Right renal pelvis (tissue), 4 donors: Measurements from ENCODE around the gene MICAL1. TPM values are rescaled to one million over a fixed set of nuclear protein-coding genes. Genes with fewer than 3 reads are reported as not detected.

Experiments used
- DNase-seq, 4 donors: peaks; one replicate each; pipeline ENCODE4 v3.0.0-alpha.2; 2013; ENCODE audit warnings: low read depth in 4 of 4, low spot score in 3 of 4, missing footprints in 1 of 4
- polyA plus RNA-seq, 4 donors: library from polyadenylated mRNA; unstranded; fragments of 120-200 nt; gene quantifications; one replicate each; pipeline ENCODE4 v1.2.1, GENCODE V29; 2013; ENCODE audit not compliant: insufficient read length in 4 of 4

Gene MICAL1
- polyA plus RNA-seq, 4 donors = 20.0 to 31.2 (median 26.7) TPM

GRCh38 chr6:109440331-109441068 is 15.1 kb downstream of the MICAL1 start, which contains the start of the genes PPIL6 and SMPD2:
PPIL6 (minus strand) TSS chr6:109440628; CDS start chr6:109440590, 38 bp downstream.
SMPD2 (plus strand) TSS chr6:109440724; CDS start chr6:109441122, 398 bp downstream.
- peak; percentile 84 to 93 (median 91) for DNase-seq

DNA sequence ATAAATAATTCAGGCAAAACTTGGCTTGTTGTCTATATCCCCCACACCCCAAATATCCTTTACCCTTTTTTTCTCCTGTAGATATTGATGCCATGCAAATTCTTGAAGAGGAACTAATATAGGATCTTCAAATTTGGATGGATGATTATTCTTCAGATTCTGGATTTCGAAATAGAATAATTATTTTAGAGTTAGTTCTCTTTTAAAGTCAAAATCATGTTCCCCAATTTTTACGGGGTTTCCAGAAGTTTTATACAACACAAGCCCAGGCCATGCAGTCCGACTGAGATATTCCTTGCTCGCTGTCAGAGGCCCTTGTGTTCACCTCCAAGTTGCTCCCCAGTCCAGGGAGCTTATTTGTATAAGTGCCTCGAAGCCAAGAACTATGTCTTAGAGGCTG is 19.5 kb downstream of the MICAL1 start:
- no peak for DNase-seq

GRCh38 chr6:109434456-109434855 is 21.1 kb downstream of the MICAL1 start:
- DNase-seq = no peak

DNA sequence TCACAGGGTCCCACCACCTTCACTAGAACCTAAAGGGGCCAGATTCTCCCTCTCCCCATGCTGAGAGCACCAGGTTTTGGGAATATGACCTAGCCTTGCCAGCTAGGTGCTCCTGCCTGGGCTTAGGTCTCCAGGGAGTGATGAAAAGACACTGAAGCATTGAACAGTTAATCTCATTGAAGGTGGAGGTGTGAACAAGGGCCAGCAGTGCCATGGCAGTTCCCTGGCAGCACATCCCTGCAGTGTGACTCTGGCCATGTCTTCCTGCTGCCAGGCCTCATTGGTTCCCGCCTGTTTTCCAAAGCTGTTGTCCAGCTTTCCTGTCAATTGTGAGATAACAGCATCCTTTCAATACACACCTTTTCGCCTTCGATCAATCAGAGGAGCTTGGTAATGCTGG is 26.1 kb downstream of the MICAL1 start:
- DNase-seq = no peak

DNA sequence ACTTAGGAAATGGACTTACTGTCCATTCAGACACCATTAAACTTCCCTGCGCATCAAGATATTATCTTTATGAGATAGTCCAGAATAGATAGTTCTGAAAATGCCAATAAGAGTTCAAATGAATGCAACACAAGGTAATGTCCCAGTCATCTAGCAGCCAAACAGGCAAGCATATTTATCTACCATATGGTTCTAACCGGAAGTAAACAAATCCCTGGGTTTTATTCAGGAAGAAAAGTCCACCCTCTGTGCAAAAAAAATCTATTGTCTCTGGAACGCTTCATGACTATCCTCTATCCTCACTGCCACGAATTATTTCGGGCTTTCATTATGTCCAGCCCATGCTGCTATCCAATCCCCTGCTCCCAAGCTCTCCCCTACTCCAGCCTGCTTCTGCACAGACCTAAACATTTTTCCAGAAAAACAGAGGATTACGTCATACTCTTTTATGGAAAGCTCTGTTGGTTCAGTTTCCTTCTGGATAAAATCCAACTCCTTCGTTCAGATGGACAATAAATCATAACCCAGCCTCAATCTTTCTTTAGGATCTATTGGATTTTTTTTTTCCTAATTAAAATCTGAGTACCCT is 26.6 kb downstream of the MICAL1 start:
- peak in 2 of 4 donors; percentile 8 to 19 for DNase-seq

DNA sequence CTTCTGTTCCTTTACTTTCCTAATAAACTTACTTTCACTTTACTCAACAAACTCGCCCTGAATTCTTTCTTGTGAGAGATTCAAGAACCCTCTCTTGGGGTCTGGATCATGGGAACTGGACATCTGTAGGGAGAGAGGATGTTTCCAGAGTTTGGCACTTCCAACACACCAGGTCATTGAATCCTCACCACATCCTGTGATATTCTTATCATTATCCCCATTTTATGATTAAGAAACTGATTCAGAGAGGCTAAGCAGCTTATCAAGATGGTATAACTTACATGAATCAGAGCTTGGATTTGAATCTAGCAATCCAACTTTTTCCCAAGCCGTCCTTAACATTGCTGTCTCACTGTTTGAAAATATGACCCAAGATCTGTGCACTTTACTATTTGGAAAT is 30.6 kb downstream of the MICAL1 start:
- no peak for DNase-seq

GRCh38 chr6:109421184-109421583 is 34.4 kb downstream of the MICAL1 start:
- DNase-seq = no peak

DNA sequence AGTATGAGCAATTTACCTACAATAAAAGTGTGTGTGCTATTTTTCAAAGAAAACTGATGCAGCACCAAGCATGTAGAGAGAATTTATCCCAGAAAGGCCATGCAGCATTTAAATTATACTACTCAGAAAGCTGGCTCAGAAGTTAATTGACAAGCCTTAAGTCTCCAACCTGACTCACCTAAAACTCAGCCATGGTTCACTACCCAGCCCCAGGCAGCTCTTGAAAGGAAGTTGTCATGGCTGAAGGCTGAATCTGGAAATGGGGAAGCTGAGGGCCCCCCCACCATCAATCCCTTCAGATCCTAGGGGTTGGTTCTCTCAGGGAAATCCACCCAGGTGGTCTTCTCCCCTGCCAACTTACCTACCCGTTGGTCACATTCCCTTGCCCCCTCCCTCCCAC is 34.8 kb downstream of the MICAL1 start:
- DNase-seq = peak in 2 of 4 donors; percentile 19 to 33

GRCh38 chr6:109417646-109418045 is 37.9 kb downstream of the MICAL1 start:
- DNase-seq = no peak

DNA sequence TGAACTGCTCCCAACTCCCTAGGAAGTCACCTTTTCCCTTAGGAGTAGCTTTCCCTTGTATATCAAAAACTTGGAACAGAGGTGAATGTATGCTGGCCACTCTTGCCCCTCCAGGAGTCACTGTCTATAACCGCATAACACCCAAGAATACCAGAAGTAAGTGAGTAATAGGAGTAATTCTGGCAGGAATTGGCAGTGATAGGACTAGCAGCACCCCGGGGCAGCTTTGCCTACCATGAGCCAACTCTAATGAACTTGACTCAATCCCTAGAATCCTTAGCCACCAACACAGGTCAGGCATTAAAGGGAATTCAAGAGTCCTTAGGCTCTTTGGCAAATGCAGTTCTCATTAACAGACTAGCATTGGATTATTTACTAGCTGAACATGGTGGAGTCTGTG is 44.5 kb downstream of the MICAL1 start:
- DNase-seq = no peak

- no peak for DNase-seq
Observed at GRCh38 chr6:109406196-109406595, 49.4 kb downstream of the MICAL1 start.

DNA sequence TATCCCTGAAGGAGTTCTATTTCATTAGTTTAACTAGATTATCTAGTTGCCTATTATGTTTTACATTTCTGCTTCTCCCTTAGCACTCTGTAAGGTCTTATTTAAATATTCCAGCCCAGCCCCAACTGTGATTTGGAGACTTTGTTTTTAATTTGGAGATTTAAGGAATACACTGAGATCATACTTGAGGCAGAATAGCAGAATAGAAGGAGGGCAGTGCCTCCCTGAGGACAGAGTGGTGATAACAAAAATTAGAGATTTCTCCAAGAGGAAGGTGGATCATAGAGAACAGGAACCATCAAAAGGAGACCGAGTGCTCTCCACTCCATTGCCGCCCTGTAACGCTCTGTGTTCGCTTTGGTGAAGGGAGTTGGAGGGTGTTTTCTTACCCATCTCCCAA is 58.6 kb downstream of the MICAL1 start:
- DNase-seq = no peak

- DNase-seq = no peak
Observed at GRCh38 chr6:109396046-109396718, 59.4 kb downstream of the MICAL1 start.

Other genes starting within 250 kb of the MICAL1 start
- 100 to 1,000 TPM; 507 to 667 (median 601) TPM for gene CD164, start 73.3 kb downstream of the MICAL1 start, polyA plus RNA-seq
- 10 to 100 TPM; 16.6 to 21.7 (median 18.9) TPM for gene PPIL6, start 15.1 kb downstream of the MICAL1 start, polyA plus RNA-seq
- gene SMPD2, start 15.0 kb downstream of the MICAL1 start, polyA plus RNA-seq = 10 to 100 TPM; 10.1 to 16.0 (median 14.1) TPM
- gene ZBTB24, start 27.4 kb upstream of the MICAL1 start, polyA plus RNA-seq = 10 to 100 TPM; 14.6 to 17.9 (median 15.6) TPM
- 10 to 100 TPM; 12.0 to 14.5 (median 13.6) TPM for gene AK9, start 235.4 kb upstream of the MICAL1 start, polyA plus RNA-seq
- 10 to 100 TPM; 24.8 to 28.2 (median 27.4) TPM for gene FIG4, start 235.5 kb upstream of the MICAL1 start, polyA plus RNA-seq